GM19043 (cell line): ENCODE data around the gene RENBP.

ENCODE experiments used
- ATAC-seq: cut with Tn5 transposase; IDR thresholded peaks from one replicate; pipeline ENCODE4 v1.9.1; 2021; ENCODE audit warnings: low read depth; ENCODE audit not compliant: unreplicated experiment

RENBP gene

DNA sequence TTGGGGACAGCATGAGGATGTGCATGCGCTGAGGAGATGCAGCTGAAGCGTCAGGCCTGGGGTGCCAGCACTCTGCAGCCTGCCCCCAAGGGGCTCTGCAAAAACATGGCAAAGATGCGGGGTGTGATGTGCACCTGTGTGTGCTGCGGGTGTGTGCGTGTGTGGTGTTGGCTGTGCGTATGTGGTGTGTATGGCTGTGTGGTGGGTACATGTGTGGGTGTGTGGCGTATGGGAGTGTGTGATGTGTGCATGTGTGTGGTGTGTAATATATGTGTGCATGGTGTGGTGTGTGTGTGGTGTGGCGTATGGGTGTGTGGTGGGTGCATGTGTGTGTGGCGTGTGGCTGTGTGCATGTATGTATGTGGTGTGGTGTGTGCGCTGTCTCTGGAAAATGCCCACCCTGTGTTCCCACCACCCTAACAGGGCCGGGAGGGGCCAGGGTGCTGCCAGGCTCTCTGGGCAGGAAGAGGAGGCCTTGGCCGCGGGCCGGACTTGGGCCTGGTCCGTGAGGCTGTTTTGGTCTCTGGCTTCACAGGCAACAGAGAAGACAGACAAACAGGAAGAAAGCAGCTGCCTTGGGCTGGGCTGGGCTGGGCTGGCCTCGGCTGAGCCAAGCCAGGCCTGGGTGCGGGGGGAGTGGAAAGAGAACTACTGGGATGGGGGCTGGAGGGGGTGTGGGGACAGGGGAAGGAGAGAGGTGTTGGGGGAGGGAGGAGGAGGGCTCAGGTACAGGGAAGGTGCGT is 41.0 kb downstream of the RENBP start:
- no peak for ATAC-seq

DNA sequence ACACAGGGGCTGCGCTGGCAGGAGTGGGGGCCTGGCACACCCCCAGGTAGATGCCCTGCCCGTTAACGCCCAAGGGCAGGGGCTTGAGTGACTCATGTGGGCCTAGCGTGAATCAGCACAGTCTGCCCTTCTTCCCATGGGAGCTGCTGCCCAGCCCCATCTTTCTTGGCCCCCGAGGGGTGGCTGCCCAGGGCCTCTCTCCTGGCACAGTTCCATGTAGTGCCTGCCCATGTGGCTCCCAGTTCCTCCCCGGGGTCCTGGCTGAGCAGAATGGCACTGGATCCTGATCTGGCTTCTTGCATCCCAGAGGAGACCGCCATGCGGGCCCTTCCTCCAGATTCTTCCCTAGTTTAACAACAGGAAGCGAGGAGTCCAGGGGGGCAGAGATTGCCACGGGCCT is 42.1 kb downstream of the RENBP start:
- ATAC-seq: no peak

DNA sequence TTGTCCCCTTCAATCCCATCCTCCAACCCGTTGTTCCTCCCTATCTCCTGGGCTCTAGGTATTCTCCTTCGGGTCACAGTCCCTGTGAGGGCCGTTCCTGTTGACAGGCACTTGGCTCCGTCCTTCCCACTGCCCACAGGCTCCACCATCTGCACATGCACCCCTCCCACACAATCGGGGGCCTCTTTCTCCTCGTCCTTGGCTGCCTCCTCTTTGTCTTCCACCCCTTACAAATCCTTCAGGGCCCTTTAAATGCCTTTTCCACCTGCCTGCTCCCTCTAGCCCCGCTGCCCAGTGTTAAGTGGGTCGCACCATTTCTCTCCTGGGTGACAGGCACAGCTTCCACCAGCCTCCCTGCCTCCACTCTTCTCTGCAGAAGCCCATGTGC is 42.7 kb downstream of the RENBP start:
- no peak for ATAC-seq

DNA sequence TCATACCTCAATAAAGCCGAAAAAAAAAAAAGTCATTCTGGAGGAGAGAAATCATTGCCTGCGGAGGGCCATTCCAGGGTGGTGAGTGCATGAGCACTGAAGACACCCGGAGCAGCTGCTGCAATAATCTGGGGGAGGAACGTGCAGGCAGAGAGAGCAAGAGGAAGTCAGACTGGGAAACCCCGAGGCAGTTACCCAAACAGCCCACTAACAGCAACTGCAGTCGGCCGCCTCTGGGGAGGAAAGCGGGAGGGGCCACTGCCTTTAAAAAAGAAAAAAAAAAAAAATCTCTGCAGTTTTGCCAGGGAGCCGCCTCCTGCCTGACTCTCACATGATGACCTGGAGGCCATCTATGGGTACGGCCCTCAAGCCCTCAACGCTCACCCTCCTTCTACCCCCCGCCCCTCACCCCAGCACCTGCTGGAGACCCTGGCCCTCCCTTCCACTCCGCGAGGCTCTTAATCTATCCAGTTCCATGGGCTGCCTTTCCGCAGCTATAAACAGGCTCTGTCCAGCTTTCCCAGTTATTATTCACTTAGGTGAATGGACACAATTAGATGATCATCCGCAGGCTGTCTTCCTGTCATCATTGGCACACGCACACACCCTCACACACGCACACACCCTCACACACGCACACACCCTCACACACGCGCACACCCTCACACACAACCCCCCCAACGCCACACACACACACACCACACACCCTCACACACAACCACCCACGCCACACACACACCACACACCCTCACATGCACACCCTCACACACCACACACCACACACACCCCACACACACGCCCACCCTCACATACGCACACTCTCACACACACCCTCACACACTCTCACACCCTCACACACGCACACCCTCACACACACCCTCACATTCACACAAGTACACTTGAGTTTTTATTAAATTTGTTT is 43.4 kb downstream of the RENBP start:
- ATAC-seq: peak; percentile 87

DNA sequence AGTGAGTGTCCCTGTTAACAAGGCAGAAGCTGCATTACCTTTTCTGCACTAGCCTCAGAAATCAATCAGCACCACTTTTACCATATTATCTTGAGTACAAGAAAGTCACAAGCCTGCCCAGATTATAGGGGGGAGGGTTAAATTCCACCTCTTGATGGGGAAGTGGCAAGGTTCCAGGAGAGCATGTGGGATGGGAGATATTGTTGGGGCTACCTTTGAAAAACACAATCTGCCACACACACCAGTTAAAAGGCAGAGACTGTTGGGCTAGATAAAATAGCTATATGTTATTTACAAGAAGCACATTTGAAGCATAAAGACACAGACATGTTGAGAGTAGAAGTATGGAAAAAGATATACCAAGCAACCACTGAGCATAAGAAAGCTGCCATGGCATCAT is 46.5 kb downstream of the RENBP start:
- no peak for ATAC-seq

DNA sequence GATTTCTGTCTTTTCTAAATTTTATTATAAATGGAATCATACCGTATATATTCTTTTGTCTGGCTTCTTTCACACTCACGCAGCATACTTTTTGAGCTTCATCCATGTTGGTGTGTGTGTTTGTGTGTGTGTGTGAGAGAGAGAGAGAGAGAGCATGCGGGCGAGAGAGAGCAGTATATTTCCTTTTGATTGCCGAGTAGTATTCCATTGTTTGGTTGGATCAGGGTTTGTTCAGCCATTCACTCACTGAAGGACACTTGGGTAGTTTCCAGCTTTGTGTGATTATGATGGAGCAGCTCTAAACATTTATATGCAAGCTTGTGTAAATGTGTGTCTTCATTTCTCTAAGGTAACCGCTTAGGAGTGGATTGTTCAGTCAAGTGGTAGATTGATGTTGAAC is 55.3 kb downstream of the RENBP start:
- no peak for ATAC-seq

DNA sequence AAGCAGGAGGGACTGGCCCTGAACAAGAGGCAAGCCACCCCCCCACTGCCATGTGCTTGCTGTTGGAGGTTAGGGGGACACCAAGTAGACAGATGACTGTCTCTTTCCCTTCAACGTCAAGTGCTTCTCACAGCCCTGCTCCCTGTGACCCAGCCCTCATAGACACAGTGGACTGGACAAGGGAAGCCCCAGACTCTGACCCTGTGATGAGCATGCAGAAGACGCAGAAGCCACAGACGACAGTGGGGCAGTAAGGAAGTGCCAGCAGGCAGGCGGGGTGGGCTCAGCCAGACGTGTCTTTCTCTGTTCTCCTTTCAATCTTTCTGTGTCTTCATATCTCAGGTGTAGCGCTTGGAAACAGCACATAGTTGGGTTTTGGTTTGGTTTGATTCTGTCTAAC is 56.1 kb downstream of the RENBP start:
- ATAC-seq: no peak

DNA sequence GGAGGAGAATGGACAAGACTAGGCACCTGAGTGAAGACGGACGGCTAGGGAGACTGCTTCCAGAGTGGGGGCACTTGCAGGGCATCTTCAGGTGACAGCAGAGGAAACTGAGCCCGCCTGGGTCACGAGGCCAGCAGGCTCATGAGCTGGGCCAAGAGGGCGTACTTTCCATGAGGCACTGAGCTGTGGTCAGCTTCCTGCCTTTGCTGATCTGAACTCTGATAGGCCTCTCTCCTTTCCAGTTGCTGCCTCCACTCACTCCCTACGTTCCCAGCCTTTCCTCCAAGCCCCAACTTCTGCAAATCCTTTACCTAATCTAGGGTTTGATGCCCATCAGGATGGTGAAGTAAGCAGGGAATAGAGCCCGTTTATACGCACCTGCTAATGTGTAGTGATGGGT is 57.1 kb downstream of the RENBP start:
- no peak for ATAC-seq

DNA sequence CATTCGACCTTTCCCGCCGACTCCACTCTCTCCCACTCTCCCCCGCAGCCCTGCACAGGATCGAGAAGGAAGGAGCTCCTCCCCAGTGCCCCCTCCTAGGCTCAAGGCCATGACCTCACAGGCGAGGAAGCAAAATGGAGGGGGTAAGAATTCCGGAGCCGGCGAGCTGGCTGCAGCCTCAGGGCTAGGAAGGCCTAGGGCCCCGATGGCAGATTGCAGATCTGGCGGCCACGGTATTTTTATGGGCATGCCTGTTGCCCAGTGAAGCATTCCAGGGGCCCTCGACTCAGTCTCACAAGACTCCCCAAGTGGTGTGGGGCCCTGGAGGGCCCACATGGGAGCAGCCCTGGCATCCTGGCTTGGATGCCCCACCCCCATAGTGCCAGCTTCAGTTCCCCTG is 57.5 kb downstream of the RENBP start:
- ATAC-seq: no peak

DNA sequence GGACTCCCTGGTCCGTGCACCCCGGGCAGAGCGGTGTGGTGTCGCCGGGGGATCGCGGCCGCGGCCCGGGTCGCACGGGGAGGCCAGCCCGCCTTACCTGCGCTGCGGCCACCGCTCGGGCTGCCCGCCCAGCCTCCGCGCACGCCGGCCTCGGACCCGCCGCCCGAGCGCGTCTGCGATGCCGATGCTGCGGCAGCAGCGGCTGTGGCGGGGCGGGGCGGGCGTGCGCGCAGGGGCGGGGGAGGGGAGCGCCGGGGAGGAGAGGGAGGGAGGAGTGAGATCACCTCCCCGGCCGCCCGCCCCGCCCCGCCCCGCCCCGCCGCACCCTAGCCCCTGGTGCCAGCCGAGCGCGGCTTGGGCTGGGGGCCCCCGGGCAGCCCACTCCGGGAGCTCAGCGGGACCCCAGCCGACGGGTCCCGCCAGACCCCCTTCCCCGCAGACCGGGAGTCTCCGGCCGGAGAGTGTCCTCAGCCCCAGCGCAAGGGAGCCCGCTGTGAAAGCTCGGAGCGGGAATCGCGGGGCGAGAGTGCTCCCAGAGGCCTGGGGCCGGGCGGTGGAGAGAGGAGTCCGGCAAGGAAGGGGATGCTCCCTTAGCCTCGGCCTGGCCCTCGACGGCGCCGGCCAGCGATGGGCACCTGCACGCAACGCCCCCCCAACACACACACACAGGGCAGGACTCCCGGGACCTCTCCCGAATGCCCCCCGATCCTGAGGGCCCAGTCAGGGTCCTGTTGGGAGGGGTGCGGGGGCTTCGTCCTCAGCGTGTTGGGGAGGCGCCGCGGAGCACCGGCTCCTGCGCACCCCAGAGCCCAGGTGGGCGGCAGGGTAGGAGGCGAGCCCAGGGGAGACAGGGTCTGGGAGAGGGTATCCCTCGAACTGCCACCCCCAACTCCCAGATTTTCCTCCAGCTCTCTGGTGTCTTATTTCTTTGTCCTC is 58.2 kb downstream of the RENBP start, which contains the start of gene L1CAM:
TSS of gene L1CAM (minus strand) at position 206 of the 936 bp plus-strand sequence. CDS start 10,337 bp downstream, outside the sequence.
- ATAC-seq: no peak
